ENCODE results near the gene MZT2A.
"Not testable (repeated sequence)": the region's sequence is repeated elsewhere in the genome, so short reads cannot be mapped to it uniquely, and the experiment has no call there.

MZT2A gene

GRCh38 chr2:131445896-131446295 lies 46.3 kb downstream of the MZT2A start:
- DNase-seq = no peak

GRCh38 chr2:131445515-131445797 lies 46.7 kb downstream of the MZT2A start:
- DNase-seq = not testable (repeated sequence)

- DNase-seq = not testable (repeated sequence)
Measured at GRCh38 chr2:131444736-131445514, 47.3 kb downstream of the MZT2A start.

- DNase-seq = not testable (repeated sequence)
Measured at GRCh38 chr2:131440742-131441468, 51.3 kb downstream of the MZT2A start.
